ENCODE measurements around the gene CLEC4G.

Gene CLEC4G

DNA sequence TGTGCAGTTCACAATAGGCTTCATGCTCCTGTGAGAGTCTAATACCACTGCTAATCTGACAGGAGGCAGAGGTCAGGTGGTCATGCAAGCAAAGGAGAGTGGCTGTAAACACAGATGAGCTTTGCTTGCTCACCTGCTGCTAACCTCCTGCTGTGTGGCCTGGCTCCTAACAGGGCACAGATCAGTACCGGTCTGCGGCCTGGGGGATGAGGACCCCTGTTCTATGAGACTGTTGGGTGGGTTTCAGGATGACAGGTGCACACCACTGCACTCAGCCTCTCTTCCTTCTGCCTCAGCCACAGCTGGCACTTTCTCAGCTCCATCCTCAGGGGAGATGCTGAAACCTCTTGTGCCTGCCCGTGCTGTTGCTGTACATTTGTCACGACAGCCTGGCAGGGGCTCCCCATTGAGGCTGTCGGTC is 9.7 kb downstream of the CLEC4G start:
- H3K27ac ChIP-seq, result no peak overlapping the region
- TF ChIP-seq ZFX (IDR thresholded peaks at IDR 0.05), result no peak
- TF ChIP-seq, protein P1, sequence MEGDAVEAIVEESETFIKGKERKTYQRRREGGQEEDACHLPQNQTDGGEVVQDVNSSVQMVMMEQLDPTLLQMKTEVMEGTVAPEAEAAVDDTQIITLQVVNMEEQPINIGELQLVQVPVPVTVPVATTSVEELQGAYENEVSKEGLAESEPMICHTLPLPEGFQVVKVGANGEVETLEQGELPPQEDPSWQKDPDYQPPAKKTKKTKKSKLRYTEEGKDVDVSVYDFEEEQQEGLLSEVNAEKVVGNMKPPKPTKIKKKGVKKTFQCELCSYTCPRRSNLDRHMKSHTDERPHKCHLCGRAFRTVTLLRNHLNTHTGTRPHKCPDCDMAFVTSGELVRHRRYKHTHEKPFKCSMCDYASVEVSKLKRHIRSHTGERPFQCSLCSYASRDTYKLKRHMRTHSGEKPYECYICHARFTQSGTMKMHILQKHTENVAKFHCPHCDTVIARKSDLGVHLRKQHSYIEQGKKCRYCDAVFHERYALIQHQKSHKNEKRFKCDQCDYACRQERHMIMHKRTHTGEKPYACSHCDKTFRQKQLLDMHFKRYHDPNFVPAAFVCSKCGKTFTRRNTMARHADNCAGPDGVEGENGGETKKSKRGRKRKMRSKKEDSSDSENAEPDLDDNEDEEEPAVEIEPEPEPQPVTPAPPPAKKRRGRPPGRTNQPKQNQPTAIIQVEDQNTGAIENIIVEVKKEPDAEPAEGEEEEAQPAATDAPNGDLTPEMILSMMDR (conservative IDR thresholded peaks at IDR 0.05), result no peak

DNA sequence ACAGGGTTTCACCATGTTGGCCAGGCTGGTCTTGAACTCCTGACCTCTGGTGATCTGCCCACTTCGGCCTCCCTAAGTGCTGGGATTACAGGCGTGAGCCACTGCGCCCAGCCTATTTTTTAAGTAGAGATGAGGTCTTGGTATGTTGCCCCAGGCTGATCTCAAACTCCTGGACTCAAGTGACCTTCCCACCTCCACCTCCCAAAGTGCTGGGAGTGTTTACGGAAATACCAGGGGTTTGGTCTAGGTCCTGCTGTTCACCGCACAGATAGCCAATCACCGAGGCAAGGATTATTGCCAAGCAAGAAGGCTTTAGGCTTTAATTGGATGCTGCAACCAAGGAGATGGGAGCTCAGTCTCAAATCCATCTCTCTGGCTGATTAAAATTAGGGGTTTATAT is 11.6 kb downstream of the CLEC4G start:
- H3K27ac ChIP-seq, result no peak overlapping the region
- TF ChIP-seq ZFX (IDR thresholded peaks at IDR 0.05), result no peak
- TF ChIP-seq, protein P1 (conservative IDR thresholded peaks at IDR 0.05), result no peak

DNA sequence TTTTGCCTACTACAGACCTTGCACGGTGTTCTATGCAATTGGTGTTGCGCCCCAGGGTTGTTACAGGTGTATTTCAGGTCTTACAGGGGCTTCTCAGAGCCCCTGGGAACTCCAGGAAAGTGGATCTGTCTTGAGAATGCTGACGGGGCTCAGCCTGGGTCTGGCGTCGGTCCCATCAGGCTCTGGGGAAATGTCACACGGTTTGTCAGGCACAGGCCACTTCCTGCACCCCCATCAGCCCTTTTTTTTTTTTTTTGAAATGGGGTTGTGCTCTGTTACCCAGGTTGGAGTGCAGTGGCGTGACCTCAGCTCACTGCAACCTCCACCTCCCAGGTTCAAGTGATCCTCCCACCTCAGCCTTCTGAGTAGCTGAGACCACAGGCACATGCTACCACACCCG is 13.2 kb downstream of the CLEC4G start:
- TF ChIP-seq, protein P1 (conservative IDR thresholded peaks at IDR 0.05), result no peak
- TF ChIP-seq ZFX (IDR thresholded peaks at IDR 0.05), result no peak
- no peak overlapping the region for H3K27ac ChIP-seq

DNA sequence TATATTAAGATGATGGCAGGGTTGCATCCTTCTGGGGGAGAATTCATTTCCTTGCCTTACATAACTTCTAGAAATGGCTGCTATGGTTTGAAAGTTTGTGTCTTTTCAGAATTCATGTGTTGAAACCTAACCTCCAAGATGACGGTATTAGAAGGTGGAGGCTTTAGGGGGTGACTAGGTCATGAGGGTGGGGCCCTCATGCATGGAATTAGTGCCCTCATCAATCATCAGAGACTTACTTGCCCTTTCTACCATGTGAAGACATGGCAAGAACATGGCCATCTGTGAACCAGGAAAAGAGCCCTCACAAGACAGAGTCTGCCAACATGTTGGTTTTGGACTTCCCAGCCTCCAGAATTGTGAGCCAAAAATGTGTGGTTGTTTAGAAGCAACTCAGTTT is 15.1 kb downstream of the CLEC4G start:
- TF ChIP-seq, protein P1 (conservative IDR thresholded peaks at IDR 0.05), result no peak
- TF ChIP-seq ZFX (IDR thresholded peaks at IDR 0.05), result no peak
- H3K27ac ChIP-seq, result no peak overlapping the region

DNA sequence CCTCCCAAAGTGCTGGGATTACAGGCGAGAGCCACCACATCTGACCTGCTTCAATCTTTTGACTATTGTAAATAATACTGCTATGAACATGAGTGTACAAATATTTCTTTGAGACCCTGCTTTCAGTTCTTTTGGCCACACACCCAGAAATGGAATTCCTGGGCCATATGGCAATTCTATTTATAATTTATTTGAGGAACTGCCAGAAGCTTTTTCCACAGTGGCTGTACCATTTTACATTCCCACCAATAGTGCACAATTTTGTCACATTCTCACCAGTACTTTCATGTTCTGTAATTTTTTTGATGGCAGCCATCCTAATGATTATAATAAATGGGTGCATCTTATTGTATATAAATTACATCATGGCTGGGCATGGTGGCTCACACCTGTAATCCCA is 16.2 kb downstream of the CLEC4G start:
- TF ChIP-seq, protein P1 (conservative IDR thresholded peaks at IDR 0.05), result no peak
- TF ChIP-seq ZFX (IDR thresholded peaks at IDR 0.05), result no peak

DNA sequence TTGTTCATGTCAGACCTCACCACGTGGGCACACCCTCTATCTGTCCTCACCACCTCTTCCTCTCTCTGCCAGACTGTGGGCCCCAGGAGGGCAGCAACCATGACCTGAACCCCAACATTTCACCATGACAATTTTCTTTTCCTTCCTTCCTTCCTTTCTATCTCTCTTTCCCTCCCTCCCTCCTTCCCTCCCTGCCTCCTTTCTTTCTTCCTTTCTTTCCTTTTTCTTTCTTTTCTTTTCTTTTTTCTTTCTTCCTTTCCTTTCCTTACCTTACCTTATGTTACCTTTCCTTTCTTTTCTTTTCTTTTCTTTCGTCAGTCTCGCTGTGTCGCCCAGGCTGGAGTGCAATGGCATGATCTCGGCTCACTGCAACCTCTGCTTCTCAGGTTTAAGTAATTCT is 21.3 kb downstream of the CLEC4G start:
- TF ChIP-seq, protein P1 (conservative IDR thresholded peaks at IDR 0.05), result no peak
- no peak for TF ChIP-seq ZFX (IDR thresholded peaks at IDR 0.05)
- H3K27ac ChIP-seq, result no peak overlapping the region

More for the DNA sequence above, 16.2 kb downstream of the CLEC4G start:
- H3K27ac ChIP-seq, result no peak overlapping the region

DNA sequence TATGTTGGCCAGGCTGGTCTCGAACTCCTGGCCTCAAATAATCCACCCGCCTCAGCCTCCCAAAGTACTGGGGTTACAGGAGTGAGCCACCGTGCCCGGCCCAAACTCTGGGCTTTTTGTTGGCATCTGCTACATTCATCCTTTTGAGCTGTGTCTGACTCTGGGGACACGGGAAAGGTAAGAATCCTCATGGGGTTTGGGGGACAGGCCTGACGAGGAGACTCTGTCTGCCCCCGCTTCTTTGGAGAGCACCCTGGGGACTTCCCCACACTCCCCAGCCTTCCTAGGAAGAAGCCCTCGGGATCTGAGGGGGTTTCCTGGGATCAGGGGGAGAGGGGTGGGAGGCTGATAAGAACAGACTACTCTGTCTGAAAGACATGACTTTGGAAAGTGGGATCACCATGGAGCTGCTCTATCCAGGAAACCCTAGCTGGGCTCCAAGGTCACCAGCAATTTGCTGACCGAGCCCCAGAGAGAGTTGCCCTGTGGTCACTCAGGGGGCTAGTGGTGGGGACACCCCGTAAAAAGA is 21.9 kb downstream of the CLEC4G start:
- H3K27ac ChIP-seq, result no peak overlapping the region

More for the DNA sequence above, 21.9 kb downstream of the CLEC4G start:
- TF ChIP-seq ZFX (IDR thresholded peaks at IDR 0.05), result no peak
- TF ChIP-seq, protein P1 (conservative IDR thresholded peaks at IDR 0.05), result no peak

All from C4-2B (cell line).